Stimulated activated naive CD4-positive, alpha-beta T cell (primary cell): Measurements from ENCODE around the gene MTCH1.
"Not testable (repeated sequence)": the region's sequence is repeated elsewhere in the genome, so short reads cannot be mapped to it uniquely, and the experiment has no call there.

Source experiments
- DNase-seq, 6 experiments: peaks; one replicate each; lab custom pipeline; 2025; lab: John Stamatoyannopoulos, UW

MTCH1 gene

DNA sequence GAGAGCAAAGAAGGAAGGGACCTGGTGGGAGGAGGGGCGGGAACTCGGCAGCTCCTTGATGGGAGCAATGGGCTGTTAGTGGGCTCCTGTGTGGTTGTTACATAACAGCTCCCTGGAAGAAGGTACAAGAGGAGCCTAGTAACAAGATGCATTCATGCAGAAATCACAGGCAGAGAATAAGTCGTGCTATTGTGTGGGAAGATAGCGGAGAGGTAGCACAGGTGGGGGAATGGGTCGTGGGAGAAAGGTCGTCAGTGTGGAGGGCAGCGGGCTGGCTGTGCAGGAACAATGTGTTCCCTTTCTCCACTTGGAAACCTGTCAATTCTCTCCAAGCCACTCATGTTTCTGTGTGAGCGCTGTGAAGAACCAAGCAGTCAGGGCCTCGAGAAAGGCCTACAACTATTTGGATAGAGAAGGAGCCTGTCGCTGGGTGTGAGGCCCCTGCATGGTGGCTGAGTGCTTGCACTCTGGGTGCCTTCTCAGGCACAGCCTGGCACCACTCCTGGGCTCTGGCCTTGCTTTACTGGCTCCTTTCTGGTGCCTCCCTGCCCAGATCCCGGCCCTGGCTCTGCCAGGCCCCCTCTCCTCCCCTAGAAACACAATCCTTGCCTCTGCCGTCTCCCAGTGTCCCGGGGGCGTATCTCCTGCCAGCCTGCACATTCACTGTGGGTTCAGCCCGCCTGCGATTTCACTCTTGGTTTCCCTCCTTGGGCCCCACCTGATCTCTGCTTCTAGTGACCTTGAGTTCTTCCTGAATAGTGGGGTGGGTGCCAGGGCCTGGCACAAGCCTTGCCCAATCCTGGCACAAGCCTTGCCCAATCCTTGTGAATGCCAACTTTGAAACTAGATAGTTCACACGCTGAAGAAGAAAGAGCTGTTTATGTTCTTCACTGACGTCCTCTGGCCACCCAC, 12.1 kb upstream of the MTCH1 start:
- DNase-seq: no peak

DNA sequence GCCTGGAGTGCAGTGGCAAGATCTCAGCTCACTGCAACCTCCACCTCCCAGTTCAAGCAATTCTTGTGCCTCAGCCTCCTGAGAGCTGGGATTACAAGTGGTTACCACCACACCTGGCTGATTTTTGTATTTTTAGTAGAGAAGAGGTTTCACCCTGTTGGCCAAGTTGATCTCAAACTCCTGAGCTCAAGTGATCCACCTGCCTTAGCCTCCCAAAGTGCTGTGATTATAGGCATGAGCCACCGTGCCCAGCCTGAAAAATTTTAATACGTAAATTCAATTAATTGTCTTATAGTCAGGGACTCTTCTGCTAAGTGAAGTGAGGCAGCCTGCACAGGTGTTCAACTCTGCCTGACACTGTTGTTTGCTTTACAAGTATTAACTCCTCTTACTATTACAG, 4.4 kb upstream of the MTCH1 start:
- DNase-seq: not testable (repeated sequence)

DNA sequence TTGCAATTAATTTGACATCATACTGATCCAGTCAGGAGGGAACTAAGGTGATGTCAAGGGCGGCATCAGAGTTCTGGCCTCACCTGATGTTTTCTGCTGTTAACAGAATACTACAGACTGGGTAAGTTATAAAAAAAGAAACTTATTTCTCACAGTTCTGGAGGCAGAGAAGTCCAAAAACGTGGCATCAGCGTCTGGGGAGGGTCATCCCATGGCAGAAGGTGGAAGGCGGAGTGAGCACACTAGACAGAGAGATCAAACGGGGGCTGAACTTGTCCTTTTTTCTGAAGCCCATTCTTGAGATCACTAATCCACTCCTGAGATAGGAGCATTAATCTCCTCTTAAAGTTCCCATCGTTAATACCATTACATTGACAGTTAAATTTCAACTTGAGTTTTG, 3.3 kb upstream of the MTCH1 start:
- DNase-seq: no peak

DNA sequence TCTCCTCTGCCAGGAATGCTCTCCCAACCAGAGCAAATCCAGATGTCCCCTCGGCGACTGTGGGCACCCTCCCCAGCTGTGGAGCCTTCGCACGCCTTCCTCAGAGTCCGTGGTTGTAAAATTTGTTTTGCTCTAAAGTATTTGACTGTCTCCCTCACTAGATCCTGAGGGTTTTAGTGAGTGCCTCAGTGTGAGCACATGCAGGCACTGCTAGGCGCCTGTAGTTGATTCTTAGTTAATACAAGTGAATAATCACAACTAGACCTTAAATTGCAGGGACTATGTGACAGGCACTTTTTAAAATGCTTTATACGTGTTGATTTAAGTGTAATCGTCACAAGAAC, 680 bp upstream of the MTCH1 start:
- DNase-seq: peak in 2 of 6 experiments; percentile 50 to 72

DNA sequence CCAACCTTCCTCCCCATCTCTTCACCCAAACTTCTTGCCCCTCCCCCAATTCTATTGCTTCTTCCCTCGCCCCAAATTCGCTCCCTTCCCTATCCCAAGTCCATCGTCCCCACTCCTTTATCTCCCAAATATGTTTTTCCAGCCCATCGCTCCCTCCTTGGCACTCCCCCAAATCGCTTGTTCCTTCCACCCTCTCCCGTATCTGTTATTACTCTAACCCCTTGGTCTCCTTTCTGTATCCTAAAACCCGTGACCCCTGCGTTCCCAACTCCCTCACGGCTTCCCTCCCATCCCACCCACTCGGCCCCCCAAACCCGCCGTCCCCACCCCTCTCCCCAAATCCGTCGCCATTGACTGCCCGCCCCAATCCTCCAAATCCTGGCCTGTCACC, 584 bp downstream of the MTCH1 start:
- peak in 1 of 6 experiments; percentile 26 for DNase-seq

DNA sequence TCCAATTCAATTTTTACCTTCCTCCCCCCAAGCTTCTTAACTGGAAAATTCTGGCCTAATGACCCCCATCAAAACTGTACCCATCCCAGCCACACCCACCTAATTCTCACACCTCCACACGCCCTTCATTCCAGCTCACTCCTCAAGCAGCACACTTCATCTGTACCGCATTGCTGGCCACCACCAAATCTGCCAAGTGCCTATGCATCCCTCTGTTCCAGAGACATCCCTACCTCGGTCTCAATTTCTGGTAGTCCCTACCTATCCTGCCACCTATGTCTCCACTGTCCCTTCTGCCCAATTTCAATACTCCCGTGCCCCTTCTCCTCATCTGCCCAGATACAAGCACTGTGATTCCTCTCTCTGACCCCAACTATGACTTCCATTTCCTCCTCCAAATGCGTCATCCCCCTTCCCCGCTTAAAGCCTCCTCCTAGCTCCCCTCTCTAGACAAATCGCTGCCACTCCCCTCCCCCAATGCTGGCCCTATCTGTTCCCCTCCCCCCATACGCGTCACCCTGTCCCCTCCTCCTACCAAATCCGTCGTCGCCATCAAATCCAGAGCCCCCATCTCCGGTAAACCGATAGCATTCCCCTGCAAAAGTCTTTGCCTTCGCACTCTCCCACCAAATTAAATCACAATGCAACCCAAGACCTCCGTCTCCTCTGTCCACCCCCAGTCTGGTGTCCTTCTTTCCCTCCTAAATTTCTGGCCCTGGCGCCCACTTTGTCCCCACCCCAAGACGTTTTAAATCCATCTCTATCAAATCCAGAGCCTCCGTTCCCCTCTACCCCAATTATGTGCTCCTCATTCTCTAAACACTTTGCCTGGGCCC, 1.2 kb downstream of the MTCH1 start:
- peak; percentile 28 to 58 (median 40) for DNase-seq

DNA sequence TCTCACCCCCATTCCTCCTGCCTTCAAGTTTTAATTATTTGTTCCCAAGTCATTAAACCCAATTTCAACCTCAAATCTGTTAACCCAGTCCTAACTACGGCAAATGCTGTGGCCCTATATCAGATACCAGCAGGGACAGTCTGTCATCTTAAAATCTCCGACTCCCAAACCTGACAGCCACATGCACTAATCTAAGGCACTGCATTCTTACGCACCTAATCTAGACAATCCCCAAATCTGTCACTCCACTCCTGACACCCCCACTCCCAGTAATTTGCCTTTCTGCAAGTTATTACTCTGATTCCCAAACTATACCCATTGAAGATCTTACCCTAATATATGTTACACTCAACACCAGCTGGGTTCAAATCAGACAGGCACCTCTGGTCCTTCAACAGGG, 2.5 kb downstream of the MTCH1 start:
- DNase-seq: no peak

DNA sequence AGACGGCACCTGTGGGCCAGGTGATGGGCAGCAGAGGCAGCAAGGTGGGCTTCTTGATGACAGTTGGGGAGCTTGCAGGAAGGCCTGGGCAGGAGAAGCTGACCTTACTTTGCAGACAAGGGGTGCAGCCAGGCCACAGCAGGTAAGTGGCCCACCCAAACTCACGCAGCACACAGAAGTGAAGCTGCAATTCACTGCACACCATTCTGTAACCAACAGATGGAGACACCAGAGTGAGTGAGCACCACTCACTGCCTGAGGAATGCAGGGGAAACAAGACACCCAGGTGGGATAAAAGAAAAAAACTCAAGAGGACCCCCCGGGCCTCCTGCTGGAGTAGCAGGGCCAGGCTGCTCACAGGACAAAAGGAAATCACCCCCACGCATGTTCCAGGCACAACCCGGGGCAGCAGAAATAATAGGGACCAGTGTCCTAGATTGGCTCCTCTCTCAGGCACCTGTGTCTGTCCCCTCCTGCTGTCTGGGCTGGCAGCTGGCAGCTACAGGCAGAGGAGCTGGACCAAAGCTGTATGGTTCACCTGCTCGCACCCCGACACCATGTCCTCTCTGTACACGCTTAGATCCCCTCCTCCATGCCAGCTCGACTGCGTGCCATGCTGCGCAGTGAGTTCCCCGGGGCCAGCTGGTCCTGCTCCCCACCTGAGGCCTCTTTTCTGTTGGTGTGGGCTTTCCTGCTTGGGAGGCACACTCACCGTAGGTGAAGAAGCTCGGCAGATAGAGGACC, 4.9 kb downstream of the MTCH1 start:
- no peak for DNase-seq

DNA sequence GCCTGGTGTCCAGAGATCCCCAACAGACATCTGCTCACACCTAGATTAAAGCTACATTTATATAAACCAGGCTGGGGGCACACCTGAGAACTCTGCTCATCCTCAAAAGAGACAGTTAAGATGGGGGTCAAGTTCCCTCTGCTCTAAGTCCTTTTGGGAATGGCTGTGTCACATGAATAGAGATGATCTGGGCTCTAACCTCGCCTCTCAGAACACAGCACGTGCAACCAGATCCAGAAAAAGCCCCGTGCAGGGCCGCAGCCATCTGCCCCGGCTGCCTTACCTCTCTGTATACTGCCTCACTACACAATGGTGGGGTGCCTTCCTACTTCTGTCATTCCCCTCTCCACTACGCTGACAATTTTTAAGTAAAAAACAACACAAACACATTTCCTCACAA, 5.9 kb downstream of the MTCH1 start:
- no peak for DNase-seq

DNA sequence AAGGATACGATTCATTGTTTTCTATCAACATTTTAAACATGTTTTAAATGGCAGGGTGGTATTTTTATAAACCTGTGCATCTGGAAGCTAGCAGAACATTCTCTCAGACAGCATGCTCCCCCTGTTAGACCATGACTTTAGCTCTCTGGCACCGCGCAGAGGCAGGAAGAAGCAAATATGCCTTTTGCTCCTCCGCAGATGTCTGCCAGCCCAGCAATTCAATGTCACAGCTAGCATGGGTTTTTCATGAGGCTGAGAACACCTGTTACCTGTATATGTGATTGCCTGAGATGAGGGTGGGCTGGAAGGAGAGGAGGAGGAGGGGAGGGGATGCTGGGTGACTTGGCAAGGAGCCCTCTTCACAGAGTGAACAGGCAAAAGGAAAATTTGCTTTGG, 6.7 kb downstream of the MTCH1 start:
- peak; percentile 6 to 54 (median 25) for DNase-seq

DNA sequence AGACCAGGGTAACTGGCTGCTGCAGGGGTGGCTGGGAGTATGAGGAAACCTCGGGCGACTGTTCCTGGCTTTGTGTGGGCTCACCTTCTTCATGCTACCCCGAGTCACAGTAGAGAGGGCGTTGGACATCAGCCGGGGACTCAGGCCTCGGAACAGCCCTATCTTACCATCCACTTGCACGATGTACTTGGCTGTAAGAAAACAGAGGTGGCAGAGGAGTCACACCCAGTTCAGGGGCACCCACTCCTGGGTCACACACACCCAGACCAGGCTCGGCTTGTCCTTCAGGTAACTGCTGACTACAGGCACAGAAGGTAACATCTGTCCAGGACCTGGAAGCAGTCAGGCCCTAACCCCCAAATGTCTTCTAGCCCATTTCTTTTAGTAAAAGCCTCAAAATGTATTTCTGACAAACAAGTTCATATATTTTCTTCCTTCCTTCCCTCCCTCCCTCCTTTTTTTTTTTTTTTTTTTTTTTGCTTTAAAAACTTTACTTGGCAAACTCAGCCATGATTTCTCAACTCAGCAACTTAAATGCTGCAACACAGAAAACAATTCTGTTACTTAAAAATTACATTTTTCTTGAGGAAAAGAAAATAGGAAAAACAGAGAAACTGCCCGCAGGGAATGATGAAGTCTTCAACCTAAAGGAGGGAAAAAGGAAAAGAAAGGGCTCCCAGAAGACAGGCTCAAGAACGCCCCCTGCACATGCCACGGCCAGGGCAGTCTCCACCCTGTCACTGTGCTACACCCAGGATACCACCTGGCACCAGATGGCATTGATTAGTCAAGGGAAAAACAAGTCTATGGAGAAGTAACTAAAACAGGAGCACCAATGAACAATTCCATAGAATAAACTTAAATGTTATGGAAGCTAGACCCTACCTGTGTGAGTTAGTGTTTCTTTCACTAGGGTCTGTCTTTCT, 7.3 kb downstream of the MTCH1 start:
- DNase-seq: no peak

DNA sequence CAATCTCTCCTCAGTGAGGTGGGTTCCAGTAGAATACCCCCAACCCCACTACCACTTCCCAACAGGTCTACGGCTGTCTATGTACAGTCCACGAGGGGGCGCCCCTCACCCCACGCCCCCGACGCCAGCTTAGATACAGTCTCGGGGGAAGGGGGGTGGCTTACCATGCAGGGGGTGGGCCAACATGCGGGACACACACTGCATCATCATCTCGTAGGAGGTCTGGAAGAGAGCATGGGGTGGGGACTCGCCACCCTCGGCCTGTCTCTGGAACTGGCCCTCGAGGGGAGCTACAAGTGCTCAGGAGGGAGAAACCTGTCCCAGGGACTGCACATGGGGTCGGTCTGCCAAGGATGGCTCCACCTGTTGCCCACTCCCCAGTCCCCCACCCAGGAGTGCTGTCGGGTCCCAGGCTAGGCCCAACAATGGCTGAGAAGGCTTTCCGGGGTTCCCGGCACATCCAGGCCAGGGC, 8.5 kb downstream of the MTCH1 start:
- DNase-seq: no peak

DNA sequence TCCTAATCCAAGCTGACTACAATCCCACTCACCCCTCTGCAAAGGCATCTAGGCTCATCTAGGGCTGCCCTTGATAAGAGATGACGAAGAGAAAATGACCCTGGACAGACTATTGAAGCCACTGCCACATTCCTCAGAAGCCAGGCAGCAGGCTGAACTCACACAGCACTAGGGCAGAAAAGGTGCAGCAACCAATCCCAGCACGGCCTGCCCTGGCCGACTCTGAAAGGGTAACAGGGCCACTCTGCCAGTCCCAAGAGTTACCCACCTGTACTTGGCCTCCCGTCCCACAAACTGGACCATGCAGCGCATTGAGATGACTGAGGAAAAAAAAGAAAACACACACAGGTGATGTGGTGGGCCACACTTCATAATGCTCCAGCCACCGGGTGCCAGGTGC, 9.1 kb downstream of the MTCH1 start:
- DNase-seq: no peak

DNA sequence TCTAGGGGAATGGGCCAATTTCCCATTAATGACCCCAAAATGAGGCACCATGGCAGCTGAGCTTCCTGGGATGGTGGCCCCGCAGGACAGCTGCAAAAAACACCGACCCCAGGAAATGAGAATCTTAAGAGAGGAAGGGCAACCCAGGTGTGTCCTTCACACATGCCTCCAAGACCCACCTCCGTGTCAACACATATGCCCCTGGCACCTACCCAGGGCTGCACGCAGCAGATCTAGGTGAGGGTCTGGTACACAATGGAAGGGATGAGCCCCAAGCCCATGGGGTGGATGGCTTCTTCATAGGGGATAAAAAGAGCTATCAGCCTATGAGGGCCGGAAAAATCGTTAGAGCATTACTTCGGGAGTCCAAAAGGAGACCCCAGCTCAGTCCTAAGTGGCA, 9.5 kb downstream of the MTCH1 start:
- DNase-seq: no peak

DNA sequence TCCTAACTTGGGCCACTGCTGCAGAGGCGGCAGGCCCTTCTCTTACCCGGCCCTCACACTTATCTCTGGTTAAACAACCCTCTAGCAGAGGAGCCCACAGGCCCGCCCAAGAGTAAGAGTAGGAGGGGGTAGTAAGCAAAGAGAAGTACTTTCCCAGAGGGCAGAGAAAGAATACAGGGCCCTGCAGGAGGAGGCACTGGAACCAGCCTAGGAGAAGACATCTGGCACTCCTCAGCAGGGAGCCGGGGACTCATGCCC, 10.1 kb downstream of the MTCH1 start:
- no peak for DNase-seq

DNA sequence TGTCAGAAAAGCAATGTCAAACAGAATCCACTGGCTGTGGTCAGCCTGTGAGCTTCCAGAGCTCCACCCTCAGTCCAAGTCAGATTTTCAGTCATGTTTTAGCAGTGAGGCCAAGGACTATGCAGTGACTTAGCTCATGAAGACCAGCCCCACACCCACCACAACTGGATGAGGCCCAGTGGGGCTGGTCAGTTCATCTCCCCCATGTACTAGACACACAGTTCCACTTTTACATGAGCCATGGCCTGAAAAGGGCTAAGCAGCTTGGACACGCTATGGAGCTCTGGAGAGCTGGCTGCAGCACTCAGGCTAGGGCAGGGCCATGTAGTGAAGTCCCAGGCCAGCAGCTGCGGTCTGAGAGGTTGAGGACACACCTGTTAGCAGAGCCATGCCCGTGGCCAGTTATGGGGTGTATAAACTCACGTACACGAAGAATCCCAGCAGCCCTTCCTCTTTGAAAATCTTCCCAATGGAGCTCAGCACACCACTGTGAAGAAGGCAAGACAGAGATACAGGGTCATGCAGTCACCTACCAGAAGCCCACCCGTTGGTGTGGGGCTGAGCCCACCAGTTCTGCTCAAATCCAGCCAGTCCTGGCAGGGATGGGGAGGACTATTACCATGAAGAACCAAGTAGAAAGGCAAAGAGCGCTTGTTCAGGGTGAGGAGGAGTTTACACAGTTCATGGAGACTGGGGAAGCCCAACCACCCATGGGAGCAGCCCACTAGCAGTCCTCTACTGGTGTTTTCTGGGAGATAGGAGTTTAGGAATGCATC, 10.6 kb downstream of the MTCH1 start:
- no peak for DNase-seq

DNA sequence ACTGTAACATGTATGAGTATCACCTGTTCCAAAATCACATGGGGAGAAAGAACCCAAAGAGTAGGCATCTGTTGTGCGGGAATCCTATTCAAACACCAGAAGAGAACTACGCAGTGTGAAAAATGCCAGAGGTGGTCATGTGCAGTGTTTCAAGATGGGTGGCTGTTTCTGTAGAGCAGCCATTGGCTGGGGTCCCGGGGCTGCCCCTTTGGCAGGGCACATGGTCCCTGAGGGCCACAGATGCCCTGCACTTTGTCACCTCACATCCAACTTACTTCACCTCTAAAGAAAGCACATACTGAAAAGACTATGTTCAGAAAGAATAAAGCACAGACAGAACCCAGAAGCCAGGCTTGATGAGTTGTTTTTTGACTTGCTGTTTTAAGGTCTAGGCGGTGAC, 12.3 kb downstream of the MTCH1 start:
- DNase-seq: no peak

DNA sequence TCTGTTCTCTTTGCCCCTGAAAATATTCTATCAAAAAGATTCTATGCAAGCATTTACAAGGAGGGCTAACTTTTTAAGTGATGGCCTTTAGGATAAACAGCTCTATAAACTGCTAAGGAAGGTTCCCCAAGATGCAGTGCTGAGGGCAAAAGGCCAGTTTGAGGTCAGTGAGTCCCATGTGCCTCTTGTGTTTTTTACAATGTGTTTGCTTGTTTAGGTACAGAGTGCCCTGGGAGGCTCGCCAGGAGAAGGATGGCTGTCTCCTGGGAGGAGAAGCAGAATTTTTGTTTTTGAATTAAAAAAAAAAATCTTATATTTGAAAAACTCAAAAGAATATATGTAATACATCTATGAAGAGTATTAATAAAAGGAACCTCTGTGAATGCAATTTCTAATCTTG, 12.8 kb downstream of the MTCH1 start:
- no peak for DNase-seq

DNA sequence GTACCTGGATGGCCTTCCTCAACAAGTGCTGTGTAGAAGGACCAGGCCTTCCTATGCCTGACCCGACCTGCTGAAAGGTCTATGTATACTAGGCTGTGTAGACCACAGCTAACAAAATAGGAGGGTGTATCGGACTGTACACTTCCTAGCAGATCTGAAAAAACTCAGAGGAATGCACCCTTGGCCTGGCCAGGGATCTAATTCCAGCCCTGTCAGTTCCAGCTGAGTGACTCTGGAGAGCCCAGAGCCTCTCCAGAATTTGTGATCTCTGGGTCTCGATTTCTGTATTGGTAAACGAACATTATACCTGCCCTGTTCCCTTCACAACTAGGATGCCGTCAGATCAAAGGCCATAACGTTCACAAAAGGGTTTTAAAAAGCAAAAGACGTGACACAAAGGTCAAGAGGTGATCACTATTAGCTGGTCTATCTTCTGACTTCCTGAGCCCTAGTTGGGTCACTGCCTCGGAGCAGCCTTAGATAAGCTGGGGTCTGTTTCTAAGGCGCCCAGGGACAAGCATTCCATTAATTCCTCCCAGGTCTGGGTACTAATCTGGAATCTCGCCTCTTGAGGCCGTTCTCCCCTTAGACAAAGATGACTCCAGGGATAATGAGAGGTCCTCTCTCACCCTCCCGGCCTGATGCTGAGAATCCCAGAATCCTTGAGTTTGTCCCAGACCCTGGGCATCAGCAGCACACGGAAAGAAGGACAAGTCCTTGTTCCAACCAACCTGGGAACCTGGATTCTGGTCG, 13.9 kb downstream of the MTCH1 start:
- no peak for DNase-seq
